ENCODE measurements around the gene C6orf62.
"Not testable (repeated sequence)": the region's sequence is repeated elsewhere in the genome, so short reads cannot be mapped to it uniquely, and the experiment has no call there.

Gene C6orf62

GRCh38 chr6:24720131-24720603 is 1.2 kb upstream of the C6orf62 start:
- H3K4me1 ChIP-seq (ENCODE audit: control insufficient read depth, insufficient read depth, low read length, unreplicated experiment), result peaks cover 19% of the 10 kb centered on the region
- peak overlapping the region; percentile 98 for H3K4me3 ChIP-seq (ENCODE audit: low read depth, low read length)
- peak overlapping the region; percentile 90 for H3K27ac ChIP-seq (ENCODE audit: low read depth, low read length)
- H3K79me2 ChIP-seq (ENCODE audit: control insufficient read depth, insufficient read depth, low read length, unreplicated experiment), result peaks cover 56% of the 10 kb centered on the region
- no peak overlapping the region for H2AFZ ChIP-seq (ENCODE audit: low read length, unreplicated experiment)
- H3K36me3 ChIP-seq (ENCODE audit: insufficient read depth, low read length), result peaks cover 36% of the 10 kb centered on the region
- H3K27me3 ChIP-seq (ENCODE audit: insufficient read depth, low read length), result no peaks in the 10 kb centered on the region

- H3K79me2 ChIP-seq (ENCODE audit: control insufficient read depth, insufficient read depth, low read length, unreplicated experiment), result peaks cover 71% of the 10 kb centered on the region
- no peaks in the 10 kb centered on the region for H3K27me3 ChIP-seq (ENCODE audit: insufficient read depth, low read length)
- H3K36me3 ChIP-seq (ENCODE audit: insufficient read depth, low read length), result peaks cover 52% of the 10 kb centered on the region
- H3K27ac ChIP-seq (ENCODE audit: low read depth, low read length), result peak overlapping the region; percentile 90
- no peak overlapping the region for H2AFZ ChIP-seq (ENCODE audit: low read length, unreplicated experiment)
- H3K4me3 ChIP-seq (ENCODE audit: low read depth, low read length), result peak overlapping the region; percentile 98
- peaks cover 31% of the 10 kb centered on the region for H3K4me1 ChIP-seq (ENCODE audit: control insufficient read depth, insufficient read depth, low read length, unreplicated experiment)
Observed at GRCh38 chr6:24718449-24719124, 367 bp downstream of the C6orf62 start.

GRCh38 chr6:24716602-24717148 is 2.3 kb downstream of the C6orf62 start:
- H3K36me3 ChIP-seq (ENCODE audit: insufficient read depth, low read length), result peaks cover 62% of the 10 kb centered on the region
- peak overlapping the region; percentile 98 for H3K4me3 ChIP-seq (ENCODE audit: low read depth, low read length)
- H3K27ac ChIP-seq (ENCODE audit: low read depth, low read length); H2AFZ ChIP-seq (ENCODE audit: low read length, unreplicated experiment); H3K27me3 ChIP-seq (ENCODE audit: insufficient read depth, low read length): not testable (repeated sequence)
- H3K4me1 ChIP-seq (ENCODE audit: control insufficient read depth, insufficient read depth, low read length, unreplicated experiment), result peaks cover 32% of the 10 kb centered on the region
- H3K79me2 ChIP-seq (ENCODE audit: control insufficient read depth, insufficient read depth, low read length, unreplicated experiment), result peaks cover 88% of the 10 kb centered on the region

- Histone ChIP-seq H3K27ac (ENCODE audit: low read depth, low read length) (no peak overlapping the region), H3K79me2 (ENCODE audit: control insufficient read depth, insufficient read depth, low read length, unreplicated experiment) (peaks cover 61% of the 10 kb centered on the region), H3K36me3 (ENCODE audit: insufficient read depth, low read length) (peaks cover 76% of the 10 kb centered on the region), H2AFZ (ENCODE audit: low read length, unreplicated experiment) (no peak overlapping the region), H3K27me3 (ENCODE audit: insufficient read depth, low read length) (no peaks in the 10 kb centered on the region), H3K4me3 (ENCODE audit: low read depth, low read length) (no peak overlapping the region), H3K4me1 (ENCODE audit: control insufficient read depth, insufficient read depth, low read length, unreplicated experiment) (peaks cover 18% of the 10 kb centered on the region)
Observed at GRCh38 chr6:24710519-24711303, 8.2 kb downstream of the C6orf62 start.

- Histone ChIP-seq H3K27me3 (ENCODE audit: insufficient read depth, low read length) (no peaks in the 10 kb centered on the region), H3K4me1 (ENCODE audit: control insufficient read depth, insufficient read depth, low read length, unreplicated experiment) (peaks cover 6% of the 10 kb centered on the region), H3K27ac (ENCODE audit: low read depth, low read length) (no peak overlapping the region), H3K79me2 (ENCODE audit: control insufficient read depth, insufficient read depth, low read length, unreplicated experiment) (peaks cover 46% of the 10 kb centered on the region), H2AFZ (ENCODE audit: low read length, unreplicated experiment) (no peak overlapping the region), H3K4me3 (ENCODE audit: low read depth, low read length) (no peak overlapping the region), H3K36me3 (ENCODE audit: insufficient read depth, low read length) (peaks cover 80% of the 10 kb centered on the region)
Observed at GRCh38 chr6:24709014-24709711, 9.8 kb downstream of the C6orf62 start.

- H3K4me3 ChIP-seq (ENCODE audit: low read depth, low read length), result no peak overlapping the region
- peaks cover 78% of the 10 kb centered on the region for H3K36me3 ChIP-seq (ENCODE audit: insufficient read depth, low read length)
- H3K27me3 ChIP-seq (ENCODE audit: insufficient read depth, low read length), result no peaks in the 10 kb centered on the region
- H2AFZ ChIP-seq (ENCODE audit: low read length, unreplicated experiment), result no peak overlapping the region
- peaks cover 40% of the 10 kb centered on the region for H3K79me2 ChIP-seq (ENCODE audit: control insufficient read depth, insufficient read depth, low read length, unreplicated experiment)
- peaks cover 1% of the 10 kb centered on the region for H3K4me1 ChIP-seq (ENCODE audit: control insufficient read depth, insufficient read depth, low read length, unreplicated experiment)
- no peak overlapping the region for H3K27ac ChIP-seq (ENCODE audit: low read depth, low read length)
Observed at GRCh38 chr6:24708612-24709011, 10.3 kb downstream of the C6orf62 start.

GRCh38 chr6:24704468-24704867 is 14.5 kb downstream of the C6orf62 start:
- Histone ChIP-seq H3K36me3 (ENCODE audit: insufficient read depth, low read length) (peaks cover 59% of the 10 kb centered on the region), H2AFZ (ENCODE audit: low read length, unreplicated experiment) (no peak overlapping the region), H3K4me1 (ENCODE audit: control insufficient read depth, insufficient read depth, low read length, unreplicated experiment) (peaks cover 6% of the 10 kb centered on the region), H3K4me3 (ENCODE audit: low read depth, low read length) (no peak overlapping the region), H3K27ac (ENCODE audit: low read depth, low read length) (peak overlapping the region; percentile 6; the same call in 1 of the 2 replicates), H3K27me3 (ENCODE audit: insufficient read depth, low read length) (no peaks in the 10 kb centered on the region), H3K79me2 (ENCODE audit: control insufficient read depth, insufficient read depth, low read length, unreplicated experiment) (peaks cover 7% of the 10 kb centered on the region)

GRCh38 chr6:24702720-24703282 is 16.2 kb downstream of the C6orf62 start:
- Histone ChIP-seq H3K36me3 (ENCODE audit: insufficient read depth, low read length) (peaks cover 42% of the 10 kb centered on the region), H3K4me3 (ENCODE audit: low read depth, low read length) (no peak overlapping the region), H3K79me2 (ENCODE audit: control insufficient read depth, insufficient read depth, low read length, unreplicated experiment) (no peaks in the 10 kb centered on the region), H3K27me3 (ENCODE audit: insufficient read depth, low read length) (no peaks in the 10 kb centered on the region), H3K4me1 (ENCODE audit: control insufficient read depth, insufficient read depth, low read length, unreplicated experiment) (peaks cover 7% of the 10 kb centered on the region), H3K27ac (ENCODE audit: low read depth, low read length) (no peak overlapping the region), H2AFZ (ENCODE audit: low read length, unreplicated experiment) (no peak overlapping the region)

- no peak overlapping the region for H3K4me3 ChIP-seq (ENCODE audit: low read depth, low read length)
- no peak overlapping the region for H2AFZ ChIP-seq (ENCODE audit: low read length, unreplicated experiment)
- peak overlapping the region; percentile 6 for H3K27ac ChIP-seq (ENCODE audit: low read depth, low read length)
- no peaks in the 10 kb centered on the region for H3K79me2 ChIP-seq (ENCODE audit: control insufficient read depth, insufficient read depth, low read length, unreplicated experiment)
- peaks cover 7% of the 10 kb centered on the region for H3K4me1 ChIP-seq (ENCODE audit: control insufficient read depth, insufficient read depth, low read length, unreplicated experiment)
- H3K36me3 ChIP-seq (ENCODE audit: insufficient read depth, low read length), result peaks cover 16% of the 10 kb centered on the region
- no peaks in the 10 kb centered on the region for H3K27me3 ChIP-seq (ENCODE audit: insufficient read depth, low read length)
Observed at GRCh38 chr6:24699521-24700359, 19.2 kb downstream of the C6orf62 start.
